Neuronal stem cell (in vitro differentiated cells): ENCODE measurements around the gene OSBP.

Experiments
- DNase-seq: peaks from one replicate; pipeline ENCODE4 v3.0.0-alpha.2; 2013; ENCODE audit warnings: low spot score
- H2AFZ ChIP-seq: one replicate; pipeline ENCODE4 v1.6.1; 2013; ENCODE audit warnings: mild to moderate bottlenecking, low read length, inconsistent platforms
- H2AK5ac ChIP-seq: 2 replicates; pipeline ENCODE4 v1.6.1; 2013; ENCODE audit warnings: low read depth, mild to moderate bottlenecking, inconsistent platforms, low read length, moderate library complexity, mixed read lengths
- H2BK120ac ChIP-seq: 2 replicates; pipeline ENCODE4 v1.6.1; 2013; ENCODE audit warnings: low read depth, mild to moderate bottlenecking, inconsistent platforms, low read length, moderate library complexity, mixed read lengths
- H2BK12ac ChIP-seq: one replicate; pipeline ENCODE4 v1.6.1; 2013; ENCODE audit warnings: low read length, inconsistent platforms
- H2BK15ac ChIP-seq: 2 replicates; pipeline ENCODE4 v1.6.1; 2013; ENCODE audit warnings: mild to moderate bottlenecking, low read length, inconsistent platforms, mixed read lengths
- H2BK5ac ChIP-seq: one replicate; pipeline ENCODE4 v1.6.1; 2013; ENCODE audit warnings: inconsistent platforms, mild to moderate bottlenecking, low read length, moderate library complexity
- H3K14ac ChIP-seq: one replicate; pipeline ENCODE4 v1.6.1; 2013; ENCODE audit warnings: low read length, inconsistent platforms
- H3K18ac ChIP-seq: 2 replicates; pipeline ENCODE4 v1.6.1; 2013; ENCODE audit warnings: low read length, inconsistent platforms
- H3K23ac ChIP-seq: 2 replicates; pipeline ENCODE4 v1.6.1; 2013; ENCODE audit warnings: low read depth, mild to moderate bottlenecking, mixed read lengths, low read length, inconsistent platforms; ENCODE audit not compliant: poor library complexity
- H3K27ac ChIP-seq: replicated peaks from 3 replicates; pipeline ENCODE4 v1.5.1; 2013; ENCODE audit warnings: low read length, inconsistent platforms
- H3K27me3 ChIP-seq, 3 experiments: 2 replicates each; pipeline ENCODE4 v1.6.1; 2013; ENCODE audit warnings: low read length in 3 of 3, mild to moderate bottlenecking in 2 of 3, inconsistent platforms in 1 of 3, low read depth in 1 of 3, mixed read lengths in 1 of 3, moderate library complexity in 1 of 3; ENCODE audit not compliant: control insufficient read depth in 3 of 3, insufficient read depth in 3 of 3
- H3K36me3 ChIP-seq, 2 donors: replicated peaks in 1 of 2; 2 replicates each; pipeline ENCODE4 v1.6.1; 2013; ENCODE audit warnings: low read length in 2 of 2; ENCODE audit not compliant: control insufficient read depth in 2 of 2, insufficient read depth in 2 of 2
- H3K4ac ChIP-seq: 2 replicates; pipeline ENCODE4 v1.6.1; 2013; ENCODE audit warnings: inconsistent platforms, mild to moderate bottlenecking, low read length, moderate library complexity
- H3K4me1 ChIP-seq, 2 donors: 1 replicate in 1 of 2; 2 replicates in 1 of 2; pipeline ENCODE4 v1.6.1; 2013; ENCODE audit warnings: low read length in 2 of 2, low read depth in 1 of 2; ENCODE audit not compliant: control insufficient read depth in 2 of 2, insufficient read depth in 1 of 2
- H3K4me2 ChIP-seq: one replicate; pipeline ENCODE4 v1.6.1; 2013; ENCODE audit warnings: mild to moderate bottlenecking, low read length, inconsistent platforms; ENCODE audit not compliant: insufficient read depth, poor library complexity, severe bottlenecking
- H3K4me3 ChIP-seq, 2 donors: 2 replicates each; pipeline ENCODE4 v1.5.1; 2013; ENCODE audit warnings: low read length in 2 of 2, mild to moderate bottlenecking in 2 of 2, inconsistent platforms in 1 of 2, moderate library complexity in 1 of 2
- H3K79me1 ChIP-seq: one replicate; pipeline ENCODE4 v1.6.1; 2013; ENCODE audit warnings: low read depth, mild to moderate bottlenecking, inconsistent platforms, low read length, moderate library complexity
- H3K9ac ChIP-seq: one replicate; pipeline ENCODE4 v1.6.1; 2013; ENCODE audit warnings: mild to moderate bottlenecking, low read depth, low read length, inconsistent platforms; ENCODE audit not compliant: poor library complexity
- H3K9me3 ChIP-seq, 2 donors: replicated peaks in 1 of 2; 2 replicates each; pipeline versions ENCODE3 to v1.6.1; 2013; ENCODE audit warnings: low read length in 2 of 2, mild to moderate bottlenecking in 2 of 2, inconsistent platforms in 1 of 2, low read depth in 1 of 2, mixed read lengths in 1 of 2, moderate library complexity in 1 of 2; ENCODE audit not compliant: control insufficient read depth in 2 of 2, insufficient read depth in 1 of 2
- H4K8ac ChIP-seq: one replicate; pipeline ENCODE4 v1.6.1; 2013; ENCODE audit warnings: low read depth, mild to moderate bottlenecking, inconsistent platforms, low read length, moderate library complexity
- H4K91ac ChIP-seq: one replicate; pipeline ENCODE4 v1.6.1; 2013; ENCODE audit warnings: low read length, low read depth, mild to moderate bottlenecking, inconsistent platforms; ENCODE audit not compliant: poor library complexity
- WGBS, 2 donors: extraction: QIAGEN DNeasy Blood & Tissue Kit; methylation state at CpG; one replicate each; pipeline ENCODE4 v1.1.7; 2013; ENCODE audit warnings: missing lambda C conversion rate in 2 of 2, mixed read lengths in 1 of 2; ENCODE audit not compliant: insufficient read length in 2 of 2, insufficient replicate concordance in 1 of 2; ENCODE audit errors: extremely low coverage in 2 of 2; 5-methylcytosine and 5-hydroxymethylcytosine counted together

The OSBP gene

GRCh38 chr11:59556115-59556916 is 59.3 kb downstream of the OSBP start:
- peak overlapping the region; percentile 21 for H3K27ac ChIP-seq
- no peak overlapping the region for H4K91ac ChIP-seq

DNA sequence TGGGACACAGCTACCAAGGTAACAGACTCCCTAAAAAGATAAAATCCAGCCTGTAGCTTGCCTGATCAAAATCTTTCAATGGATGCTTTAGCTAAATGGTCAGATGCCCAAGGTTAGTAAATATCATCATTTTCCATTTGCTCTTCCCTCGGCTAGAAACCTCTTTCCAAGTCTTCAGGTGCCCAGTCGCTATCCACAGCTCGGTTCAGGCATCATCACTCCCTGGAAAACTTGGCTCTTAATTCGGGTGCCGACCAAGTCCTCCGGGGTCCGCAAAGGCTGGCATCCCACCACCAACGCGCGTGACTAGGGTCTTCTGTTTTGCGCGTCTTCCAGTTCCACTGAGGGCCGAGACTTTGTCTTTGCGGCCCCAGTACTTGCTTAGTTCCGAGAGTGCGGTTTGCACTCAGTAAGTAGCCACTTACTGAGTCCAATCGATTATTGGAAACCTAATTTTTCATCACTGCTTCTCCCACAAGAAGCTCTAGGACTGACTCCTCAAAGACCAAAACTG is 59.9 kb downstream of the OSBP start:
- H3K9me3 ChIP-seq = no peaks in the 10 kb centered on the region
- H3K27ac ChIP-seq = peak overlapping the region; percentile 11

More at GRCh38 chr11:59556115-59556916, 59.3 kb downstream of the OSBP start:
- H3K9me3 ChIP-seq = no peaks in the 10 kb centered on the region
- no peak overlapping the region for H3K9ac ChIP-seq
- H3K4me2 ChIP-seq = peak overlapping the region; percentile 78
- H3K36me3 ChIP-seq = no peaks in the 10 kb centered on the region
- no peaks in the 10 kb centered on the region for H3K27me3 ChIP-seq
- H2AFZ ChIP-seq = peak overlapping the region; percentile 89
- H4K8ac ChIP-seq = no peak overlapping the region
- H2AK5ac ChIP-seq = no peak overlapping the region
- H3K4ac ChIP-seq = no peak overlapping the region
- no peak overlapping the region for H2BK5ac ChIP-seq
- no peak overlapping the region for H3K18ac ChIP-seq
- no peak overlapping the region for H3K14ac ChIP-seq
- WGBS, 2 donors = no CpG with 5 or more reads among the region's 30 CpGs
- H2BK12ac ChIP-seq = no peak overlapping the region
- peak overlapping the region; percentile 51 to 78 for H3K4me3 ChIP-seq
- H2BK15ac ChIP-seq = no peak overlapping the region
- peak; percentile 74 for DNase-seq
- no peaks in the 10 kb centered on the region for H3K79me1 ChIP-seq
- H2BK120ac ChIP-seq = no peak overlapping the region
- H3K4me1 ChIP-seq = peaks cover 0 to 2% of the 10 kb centered on the region in 2 donors
- no peak overlapping the region for H3K23ac ChIP-seq

GRCh38 chr11:59553323-59553722 is 62.3 kb downstream of the OSBP start:
- Histone ChIP-seq H2AK5ac (no peak overlapping the region), H3K36me3 (no peaks in the 10 kb centered on the region), H2BK15ac (no peak overlapping the region), H3K4me3 (no peak overlapping the region), H3K14ac (no peak overlapping the region), H3K9ac (no peak overlapping the region), H2BK5ac (no peak overlapping the region), H3K27me3 (no peaks in the 10 kb centered on the region), H3K18ac (no peak overlapping the region), H4K91ac (no peak overlapping the region), H3K4ac (no peak overlapping the region), H3K9me3 (no peaks in the 10 kb centered on the region), H3K79me1 (no peaks in the 10 kb centered on the region), H2AFZ (no peak overlapping the region), H2BK12ac (no peak overlapping the region), H2BK120ac (no peak overlapping the region), H3K4me1 (peaks cover 2 to 3% of the 10 kb centered on the region in 2 donors), H3K4me2 (no peak overlapping the region), H3K27ac (no peak overlapping the region), H4K8ac (no peak overlapping the region), H3K23ac (no peak overlapping the region)
- WGBS, 2 donors = no CpG with 5 or more reads among the region's 21 CpGs
- no peak for DNase-seq

More for the DNA sequence above, 59.9 kb downstream of the OSBP start:
- Histone ChIP-seq H4K8ac (no peak overlapping the region), H2AFZ (peak overlapping the region; percentile 89), H2AK5ac (no peak overlapping the region), H3K18ac (peak overlapping the region; percentile 93), H2BK120ac (no peak overlapping the region), H3K14ac (no peak overlapping the region), H2BK12ac (no peak overlapping the region), H4K91ac (no peak overlapping the region), H2BK5ac (no peak overlapping the region), H3K4ac (no peak overlapping the region), H3K4me3 (peak overlapping the region; percentile 51 to 78), H3K4me1 (no peaks in the 10 kb centered on the region), H2BK15ac (no peak overlapping the region), H3K9ac (peak overlapping the region; percentile 64), H3K79me1 (no peaks in the 10 kb centered on the region), H3K36me3 (no peaks in the 10 kb centered on the region), H3K4me2 (peak overlapping the region; percentile 78), H3K27me3 (no peaks in the 10 kb centered on the region), H3K23ac (no peak overlapping the region)
- DNase-seq = no peak
- WGBS, 2 donors = no CpG with 5 or more reads among the region's 17 CpGs

- no peak overlapping the region for H3K9ac ChIP-seq
- H2AK5ac ChIP-seq = no peak overlapping the region
- no peak overlapping the region for H2BK120ac ChIP-seq
- DNase-seq = no peak
- H3K27ac ChIP-seq = peak overlapping the region; percentile 2
- H3K18ac ChIP-seq = no peak overlapping the region
- H2AFZ ChIP-seq = no peak overlapping the region
- no peak overlapping the region for H3K23ac ChIP-seq
- no CpG with 5 or more reads among the region's 2 CpGs for WGBS, 2 donors
- H3K4ac ChIP-seq = no peak overlapping the region
- H3K4me3 ChIP-seq = no peak overlapping the region
- H3K4me2 ChIP-seq = peak overlapping the region; percentile 21
- no peak overlapping the region for H4K8ac ChIP-seq
- no peak overlapping the region for H2BK5ac ChIP-seq
- H3K9me3 ChIP-seq = no peaks in the 10 kb centered on the region
- H2BK15ac ChIP-seq = no peak overlapping the region
- H3K36me3 ChIP-seq = no peaks in the 10 kb centered on the region
- H3K27me3 ChIP-seq = no peaks in the 10 kb centered on the region
- peaks cover 4% of the 10 kb centered on the region in 2 donors for H3K4me1 ChIP-seq
- no peak overlapping the region for H2BK12ac ChIP-seq
- no peak overlapping the region for H3K14ac ChIP-seq
- no peak overlapping the region for H4K91ac ChIP-seq
- H3K79me1 ChIP-seq = no peaks in the 10 kb centered on the region
These were observed 62.7 kb downstream of the OSBP start for GRCh38 chr11:59552844-59553243.
